GM18519 (cell line): Measurements from ENCODE around the gene RFPL2.
"Not testable (repeated sequence)": the region's sequence is repeated elsewhere in the genome, so short reads cannot be mapped to it uniquely, and the experiment has no call there.

Experiments
- ATAC-seq: cut with Tn5 transposase; IDR thresholded peaks from one replicate; pipeline ENCODE4 v1.9.1; 2021; ENCODE audit warnings: mild to moderate bottlenecking, moderate library complexity; ENCODE audit not compliant: unreplicated experiment, low FRiP score

The RFPL2 gene

DNA sequence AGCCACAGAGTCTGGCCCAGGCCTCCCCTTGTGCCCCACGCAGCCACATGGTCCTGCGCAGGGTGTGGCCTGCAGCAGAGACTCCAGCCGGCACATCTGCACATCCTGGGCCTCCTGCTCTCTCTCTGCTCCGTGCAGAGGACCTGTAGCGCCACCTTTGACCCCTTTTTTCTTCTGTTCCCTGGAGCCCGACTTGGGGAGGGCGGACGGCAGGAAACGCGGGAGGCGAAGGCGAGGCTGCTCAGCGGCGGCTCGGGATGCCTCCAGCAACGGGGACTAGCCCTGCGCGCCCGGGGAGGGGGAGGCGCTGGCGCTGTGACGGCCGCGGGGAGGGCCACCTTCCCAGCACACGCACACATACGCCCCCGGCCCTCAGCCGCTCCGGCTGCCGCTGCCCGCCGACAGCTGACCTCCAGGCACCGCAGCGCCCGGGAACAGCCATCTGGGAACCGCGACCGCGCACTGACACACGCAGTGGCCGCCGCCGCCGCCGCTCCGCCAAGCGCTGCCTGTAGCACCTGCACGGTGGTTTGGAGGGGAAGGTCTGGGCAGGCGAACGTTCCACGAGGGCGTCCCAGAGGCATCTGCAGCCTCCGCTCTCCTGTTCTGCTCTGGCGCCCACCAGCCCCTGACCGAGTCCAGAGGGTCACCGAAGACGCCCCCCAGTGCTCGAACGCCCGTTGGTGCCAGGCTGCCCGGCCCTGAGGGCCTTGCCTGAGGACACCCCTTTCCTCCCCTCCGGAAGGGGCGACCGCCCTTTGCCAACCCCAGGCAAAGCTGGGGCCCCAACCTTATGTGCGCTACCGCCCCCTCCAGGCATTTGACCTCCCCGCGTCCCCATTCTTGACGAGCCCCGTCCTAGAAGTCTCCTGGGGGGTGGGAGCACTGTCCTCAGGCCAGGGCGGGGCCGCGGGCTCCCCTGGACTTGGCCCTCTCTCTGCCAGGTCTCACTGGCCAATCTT, 28.9 kb downstream of the RFPL2 start:
- ATAC-seq, result no peak

DNA sequence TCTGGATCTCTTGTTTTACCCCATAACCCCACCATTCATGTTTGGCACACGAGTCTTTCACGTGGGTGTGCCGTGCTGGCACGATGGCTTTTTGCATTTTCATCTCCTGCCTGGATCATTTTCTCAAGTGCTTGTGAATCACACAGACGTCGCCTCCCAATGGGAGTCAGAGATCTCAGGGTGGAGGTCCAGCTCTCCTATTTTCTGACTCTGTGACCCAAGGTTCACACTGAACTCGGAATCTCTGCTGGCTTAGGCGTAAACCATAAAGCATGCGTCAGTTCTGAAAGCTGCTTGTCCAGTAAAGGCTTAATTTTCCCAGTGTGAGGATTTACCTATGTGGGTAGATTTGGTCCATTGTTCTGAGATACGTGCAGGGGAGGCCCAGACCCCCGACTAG, 29.8 kb downstream of the RFPL2 start:
- ATAC-seq, result no peak

GRCh38 chr22:32165681-32166080, 39.2 kb downstream of the RFPL2 start:
- no peak for ATAC-seq

DNA sequence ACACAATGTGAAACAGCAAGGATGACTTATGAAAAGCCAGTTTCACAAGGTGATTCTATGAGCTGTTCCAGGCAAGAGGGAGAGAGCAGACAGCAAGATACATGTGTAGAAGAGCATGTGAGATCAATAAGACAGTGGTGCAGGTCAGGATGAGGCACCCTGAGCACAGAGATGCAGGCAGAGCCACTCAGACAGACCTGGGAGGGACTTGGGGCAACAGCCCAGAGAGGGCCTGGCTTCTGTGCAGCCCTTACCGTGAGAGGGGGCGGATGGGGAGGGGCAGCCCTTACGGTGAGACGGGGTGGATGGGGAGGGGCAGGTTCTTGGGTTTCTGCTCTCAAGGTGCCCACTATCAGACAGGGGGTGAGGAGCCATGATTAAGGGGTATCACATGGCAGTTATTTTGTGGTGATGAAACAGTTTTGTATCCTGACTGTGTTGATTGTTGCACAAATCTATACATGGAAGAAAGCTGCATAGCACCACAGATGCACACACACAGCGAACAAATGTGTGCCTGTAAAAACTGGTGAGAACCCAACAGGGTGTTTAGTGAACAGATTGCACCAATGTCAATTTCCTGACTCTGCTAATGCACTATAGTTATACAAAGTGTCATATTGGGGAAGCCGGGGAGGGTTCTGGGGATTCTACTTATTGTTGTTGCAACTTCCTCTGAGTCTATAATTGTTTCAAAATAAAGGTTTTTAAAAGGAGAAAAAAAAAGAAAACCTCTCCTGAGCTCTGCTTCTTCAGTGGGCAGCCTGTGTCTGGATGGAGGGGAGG, 40.6 kb downstream of the RFPL2 start:
- ATAC-seq, result no peak

- ATAC-seq, result not testable (repeated sequence)
These were observed 44.5 kb downstream of the RFPL2 start for GRCh38 chr22:32160411-32160810.

DNA sequence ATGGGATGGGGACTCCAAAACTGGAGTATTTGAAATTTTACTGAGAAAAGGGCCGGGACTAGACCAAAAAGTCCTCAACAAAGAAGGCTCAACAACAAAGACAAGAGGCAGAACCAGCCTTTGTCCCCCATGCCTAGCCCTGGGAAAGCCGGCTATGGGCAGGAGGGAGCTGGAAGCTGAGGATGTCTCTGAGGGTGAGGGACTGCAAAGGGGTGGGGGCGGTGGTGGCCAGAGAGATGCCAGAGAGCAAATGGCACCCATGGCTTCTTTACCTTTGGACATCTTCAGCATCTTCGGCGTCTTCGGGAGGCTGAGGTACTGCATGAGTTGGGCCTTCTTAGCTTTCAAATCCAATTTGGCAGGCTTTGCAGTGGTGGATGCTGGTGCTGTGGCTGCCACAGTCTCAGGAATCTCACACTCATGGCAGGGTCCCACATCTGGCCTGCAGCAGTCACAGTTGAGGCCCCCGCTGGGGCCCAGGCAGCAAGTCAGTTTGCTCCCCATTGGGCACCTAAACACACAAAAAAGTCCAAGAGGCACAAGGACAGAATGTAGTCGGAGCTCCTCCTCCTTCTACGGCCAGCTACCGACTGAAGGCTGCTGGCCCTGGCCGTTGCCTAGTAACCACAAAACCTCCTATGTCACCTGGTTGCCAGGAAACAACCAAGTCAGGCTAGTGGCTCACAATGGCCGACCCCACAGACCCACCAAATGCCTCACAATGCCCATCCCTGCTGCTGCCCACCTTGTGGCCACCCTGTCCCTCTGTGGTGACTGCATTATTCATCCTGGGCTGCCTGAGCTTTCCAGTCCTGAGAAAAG, 46.0 kb downstream of the RFPL2 start, which contains the start of gene C22orf42:
C22orf42 (minus strand) TSS at position 592 of the 822 bp plus-strand sequence; CDS start at position 504, 88 bp downstream.
- ATAC-seq, result no peak

GRCh38 chr22:32157632-32158031, 47.2 kb downstream of the RFPL2 start:
- ATAC-seq, result not testable (repeated sequence)

GRCh38 chr22:32154727-32155126, 50.1 kb downstream of the RFPL2 start:
- not testable (repeated sequence) for ATAC-seq

GRCh38 chr22:32151641-32152040, 53.2 kb downstream of the RFPL2 start:
- not testable (repeated sequence) for ATAC-seq

DNA sequence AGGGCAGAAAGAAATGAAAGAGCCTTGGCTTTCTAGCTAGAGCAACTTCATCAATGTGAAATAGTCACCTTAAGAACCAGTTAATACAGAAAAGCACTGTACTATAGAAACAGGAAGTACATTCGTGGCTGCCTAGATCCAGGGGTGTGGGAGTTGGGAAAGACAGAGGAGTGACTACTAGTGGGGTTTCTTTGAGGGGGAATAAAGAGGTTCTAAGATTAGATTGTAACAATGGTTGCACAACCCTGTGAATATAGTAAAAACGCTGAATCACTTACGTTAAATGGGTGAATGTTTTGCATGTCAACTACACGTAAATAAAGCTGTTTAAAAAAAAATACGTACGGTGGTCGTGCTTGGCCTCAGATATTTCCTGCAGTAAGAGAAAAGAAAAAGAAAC, 54.2 kb downstream of the RFPL2 start:
- ATAC-seq, result not testable (repeated sequence)

DNA sequence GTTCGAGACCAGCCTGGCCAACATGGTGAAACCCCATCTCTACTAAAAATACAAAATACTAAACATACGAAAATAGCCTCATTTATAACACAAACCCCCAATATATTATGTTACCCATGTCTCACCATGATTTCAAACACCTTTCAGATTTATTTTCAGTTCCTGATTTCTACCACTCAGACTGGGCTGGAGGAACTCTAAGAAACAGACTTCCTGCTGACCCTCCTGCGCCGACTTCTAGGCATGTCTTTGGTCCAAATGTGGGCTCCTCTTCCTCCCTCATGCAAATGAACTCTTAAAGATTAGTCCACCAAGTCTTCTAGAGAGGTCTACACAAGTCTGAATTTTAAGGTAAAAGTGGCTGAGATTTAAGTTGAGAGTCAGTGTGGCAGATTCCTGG, 56.5 kb downstream of the RFPL2 start:
- not testable (repeated sequence) for ATAC-seq

- not testable (repeated sequence) for ATAC-seq
These were observed 57.7 kb downstream of the RFPL2 start for GRCh38 chr22:32147128-32147527.

- ATAC-seq, result no peak
These were observed 60.2 kb downstream of the RFPL2 start for GRCh38 chr22:32144496-32145274.

DNA sequence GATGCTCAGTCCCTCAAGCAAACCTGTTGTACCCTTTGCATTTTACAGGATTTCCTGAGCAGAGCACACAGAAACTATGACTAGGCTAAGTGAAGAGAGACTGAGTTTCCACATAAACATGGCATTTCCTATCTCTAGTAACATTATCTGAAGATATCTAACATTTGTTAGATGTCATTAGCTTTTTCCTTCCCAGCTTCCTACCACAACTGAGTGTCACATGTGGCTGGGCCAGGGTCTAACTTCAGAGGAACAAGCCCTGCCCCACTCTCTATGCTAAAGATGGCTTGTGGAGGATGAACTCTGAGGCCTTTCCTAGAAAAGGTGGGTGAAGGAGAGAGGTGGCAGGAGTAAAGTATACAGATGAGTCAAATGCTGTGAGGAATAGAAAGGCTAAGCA, 62.3 kb downstream of the RFPL2 start:
- ATAC-seq, result no peak

DNA sequence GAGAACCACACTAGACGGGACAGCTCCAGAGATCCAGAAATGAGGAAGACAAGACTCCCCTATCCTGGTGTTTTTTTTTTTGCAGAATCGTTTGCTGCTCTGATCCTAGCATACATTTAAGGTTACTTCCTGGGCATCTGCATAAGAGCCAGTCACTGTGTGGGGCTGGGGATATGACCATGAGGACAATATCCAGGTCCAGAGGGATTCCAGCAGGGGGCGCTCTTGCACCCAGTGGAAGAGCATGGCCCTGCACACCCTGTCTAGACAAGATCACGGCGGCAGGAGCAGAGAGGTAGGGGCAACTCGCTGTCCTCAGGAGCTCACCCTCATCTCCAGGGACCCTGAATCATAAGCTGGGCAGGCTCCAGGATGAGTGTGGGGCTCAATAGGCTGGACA, 64.2 kb downstream of the RFPL2 start:
- ATAC-seq, result not testable (repeated sequence)
